DND-41 (cell line): ENCODE results near the gene GNB1L.

Experiments used
- EZH2 ChIP-seq: IDR thresholded peaks from 3 replicates; pipeline ENCODE4 v1.6.1; 2012; ENCODE audit warnings: borderline replicate concordance, low read depth, mild to moderate bottlenecking, moderate library complexity, low read length, inconsistent platforms; ENCODE audit not compliant: severe bottlenecking
- TF ChIP-seq, protein P1 (sequence below): IDR thresholded peaks from 2 replicates; pipeline ENCODE4 v1.5.1; 2012; ENCODE audit warnings: borderline replicate concordance, low read length, moderate library complexity, mild to moderate bottlenecking; ENCODE audit not compliant: poor library complexity, severe bottlenecking; ENCODE audit errors: extremely low read depth

- TF ChIP-seq, protein P1, sequence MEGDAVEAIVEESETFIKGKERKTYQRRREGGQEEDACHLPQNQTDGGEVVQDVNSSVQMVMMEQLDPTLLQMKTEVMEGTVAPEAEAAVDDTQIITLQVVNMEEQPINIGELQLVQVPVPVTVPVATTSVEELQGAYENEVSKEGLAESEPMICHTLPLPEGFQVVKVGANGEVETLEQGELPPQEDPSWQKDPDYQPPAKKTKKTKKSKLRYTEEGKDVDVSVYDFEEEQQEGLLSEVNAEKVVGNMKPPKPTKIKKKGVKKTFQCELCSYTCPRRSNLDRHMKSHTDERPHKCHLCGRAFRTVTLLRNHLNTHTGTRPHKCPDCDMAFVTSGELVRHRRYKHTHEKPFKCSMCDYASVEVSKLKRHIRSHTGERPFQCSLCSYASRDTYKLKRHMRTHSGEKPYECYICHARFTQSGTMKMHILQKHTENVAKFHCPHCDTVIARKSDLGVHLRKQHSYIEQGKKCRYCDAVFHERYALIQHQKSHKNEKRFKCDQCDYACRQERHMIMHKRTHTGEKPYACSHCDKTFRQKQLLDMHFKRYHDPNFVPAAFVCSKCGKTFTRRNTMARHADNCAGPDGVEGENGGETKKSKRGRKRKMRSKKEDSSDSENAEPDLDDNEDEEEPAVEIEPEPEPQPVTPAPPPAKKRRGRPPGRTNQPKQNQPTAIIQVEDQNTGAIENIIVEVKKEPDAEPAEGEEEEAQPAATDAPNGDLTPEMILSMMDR: no peak
- no peak for TF ChIP-seq EZH2
Observed at GRCh38 chr22:19779685-19780268, 74.9 kb downstream of the GNB1L start.
